A673 (cell line): ENCODE results near the gene NPPC. TPM values are rescaled to one million over a fixed set of nuclear protein-coding genes. Genes with fewer than 3 reads are reported as not detected.

Source experiments
- BruUV-seq: library from RNA; stranded (reverse); fragments of 400-500 nt; replicated peaks from 2 replicates; lab custom pipeline; 2021; lab: Mats Ljungman, UMichigan
- CTCF ChIA-PET: fragments of 300-600 bp; sonication (Branson Sonifier 250); formaldehyde crosslinking; loops from one replicate; lab custom pipeline; 2022; ENCODE audit warnings: antibody characterized with exemption; lab: Charles Lee
- POLR2A ChIA-PET: fragments of 300-600 bp; sonication (Branson Sonifier 250); formaldehyde crosslinking; loops from one replicate; lab custom pipeline; 2022; ENCODE audit warnings: antibody characterized with exemption; ENCODE audit not compliant: low non-redundant PET; lab: Charles Lee
- DNase-seq: peaks from one replicate; pipeline ENCODE4 v3.0.0-alpha.2; 2015; ENCODE audit warnings: low spot score
- H3K27ac ChIP-seq: fragments of 200-600 bp; sonication (generic); 2 replicates; pipeline ENCODE4 v1.5.1; 2016; ENCODE audit warnings: mixed run types, low read depth, mild to moderate bottlenecking, mixed read lengths, antibody characterized with exemption, low read length; ENCODE audit not compliant: poor library complexity, severe bottlenecking
- H3K27me3 ChIP-seq: fragments of 200-600 bp; sonication (generic); replicated peaks from 2 replicates; pipeline ENCODE4 v1.6.1; 2017; ENCODE audit warnings: mixed run types, low read depth, mild to moderate bottlenecking, mixed read lengths, antibody characterized with exemption, low read length; ENCODE audit not compliant: insufficient read depth, poor library complexity
- H3K36me3 ChIP-seq: fragments of 200-600 bp; sonication (generic); 2 replicates; pipeline ENCODE4 v1.6.1; 2016; ENCODE audit warnings: mixed run types, mild to moderate bottlenecking, mixed read lengths, antibody characterized with exemption, low read length; ENCODE audit not compliant: insufficient read depth, poor library complexity, severe bottlenecking
- H3K4me1 ChIP-seq: fragments of 200-600 bp; sonication (generic); 2 replicates; pipeline ENCODE4 v1.6.1; 2017; ENCODE audit warnings: mixed run types, mild to moderate bottlenecking, mixed read lengths, antibody characterized with exemption, low read length; ENCODE audit not compliant: insufficient read depth, poor library complexity, severe bottlenecking
- H3K4me3 ChIP-seq: fragments of 200-600 bp; sonication (generic); 2 replicates; pipeline ENCODE4 v1.5.1; 2016; ENCODE audit warnings: low read depth, mixed run types, mild to moderate bottlenecking, mixed read lengths, low read length; ENCODE audit not compliant: poor library complexity, severe bottlenecking
- H3K9me3 ChIP-seq: fragments of 200-600 bp; sonication (generic); 2 replicates; pipeline ENCODE4 v1.6.1; 2016; ENCODE audit warnings: mixed run types, low read depth, mild to moderate bottlenecking, mixed read lengths, antibody characterized with exemption, low read length; ENCODE audit not compliant: poor library complexity, severe bottlenecking
- EZH2 ChIP-seq: fragments of 200-600 bp; sonication (generic); IDR thresholded peaks from 2 replicates; pipeline ENCODE4 v1.6.1; 2017; ENCODE audit warnings: borderline replicate concordance, low read depth, mild to moderate bottlenecking, mixed read lengths, antibody characterized with exemption, low read length; ENCODE audit not compliant: poor library complexity, severe bottlenecking
- intact Hi-C: fragments of 100-400 bp; cut with micrococcal nuclease; formaldehyde crosslinking; loops from one replicate; pipeline ENCODE4 v1.10.0; 2022; ENCODE audit not compliant: unreplicated experiment
- total RNA-seq: library from RNA; stranded (reverse); gene quantifications from 2 replicates; pipeline ENCODE4 v1.2.3, GENCODE V29; 2021
- TF ChIP-seq, protein P1 (sequence below): fragments of 300-800, 200-600 bp; sonication (generic); conservative IDR thresholded peaks from 2 replicates; pipeline ENCODE4 v1.5.1; 2017; ENCODE audit warnings: low read depth, mild to moderate bottlenecking, antibody characterized with exemption, low read length, moderate library complexity, mixed read lengths

NPPC gene
- total RNA-seq, 1 experiment from 2014 or later, result not detected

DNA sequence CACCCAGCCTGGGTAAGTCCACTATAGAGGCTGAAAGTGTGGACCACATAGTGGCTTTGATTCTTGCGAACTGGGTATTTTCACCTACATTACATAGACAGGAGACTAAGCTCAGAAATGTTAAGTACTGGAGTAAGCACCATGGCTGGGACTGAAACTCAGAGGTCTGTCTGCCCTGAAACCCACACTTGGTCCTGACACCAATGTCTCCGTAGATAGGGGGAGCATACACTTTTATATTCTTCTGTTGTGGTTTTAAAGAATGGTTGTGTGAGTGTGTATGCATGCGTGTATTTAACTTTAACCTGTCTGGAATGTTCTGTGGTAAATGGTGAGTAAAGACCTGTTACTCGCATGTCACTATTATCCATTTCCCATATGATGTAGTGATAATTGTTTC lies 10.3 kb upstream of the NPPC start:
- no peak overlapping the region for H3K4me3 ChIP-seq
- ChIA-PET CTCF (no interaction called here), POLR2A (no interaction called here)
- H3K4me1 ChIP-seq, result no peaks in the 10 kb centered on the region
- TF ChIP-seq, protein P1, sequence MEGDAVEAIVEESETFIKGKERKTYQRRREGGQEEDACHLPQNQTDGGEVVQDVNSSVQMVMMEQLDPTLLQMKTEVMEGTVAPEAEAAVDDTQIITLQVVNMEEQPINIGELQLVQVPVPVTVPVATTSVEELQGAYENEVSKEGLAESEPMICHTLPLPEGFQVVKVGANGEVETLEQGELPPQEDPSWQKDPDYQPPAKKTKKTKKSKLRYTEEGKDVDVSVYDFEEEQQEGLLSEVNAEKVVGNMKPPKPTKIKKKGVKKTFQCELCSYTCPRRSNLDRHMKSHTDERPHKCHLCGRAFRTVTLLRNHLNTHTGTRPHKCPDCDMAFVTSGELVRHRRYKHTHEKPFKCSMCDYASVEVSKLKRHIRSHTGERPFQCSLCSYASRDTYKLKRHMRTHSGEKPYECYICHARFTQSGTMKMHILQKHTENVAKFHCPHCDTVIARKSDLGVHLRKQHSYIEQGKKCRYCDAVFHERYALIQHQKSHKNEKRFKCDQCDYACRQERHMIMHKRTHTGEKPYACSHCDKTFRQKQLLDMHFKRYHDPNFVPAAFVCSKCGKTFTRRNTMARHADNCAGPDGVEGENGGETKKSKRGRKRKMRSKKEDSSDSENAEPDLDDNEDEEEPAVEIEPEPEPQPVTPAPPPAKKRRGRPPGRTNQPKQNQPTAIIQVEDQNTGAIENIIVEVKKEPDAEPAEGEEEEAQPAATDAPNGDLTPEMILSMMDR, result no peak
- no peak for TF ChIP-seq EZH2
- no peaks in the 10 kb centered on the region for H3K36me3 ChIP-seq
- BruUV-seq, result no TSS peak
- no peaks in the 10 kb centered on the region for H3K27me3 ChIP-seq
- H3K9me3 ChIP-seq, result no peaks in the 10 kb centered on the region
- no peak overlapping the region for H3K27ac ChIP-seq
- intact Hi-C loops, result no loop called here
- no peak for DNase-seq

DNA sequence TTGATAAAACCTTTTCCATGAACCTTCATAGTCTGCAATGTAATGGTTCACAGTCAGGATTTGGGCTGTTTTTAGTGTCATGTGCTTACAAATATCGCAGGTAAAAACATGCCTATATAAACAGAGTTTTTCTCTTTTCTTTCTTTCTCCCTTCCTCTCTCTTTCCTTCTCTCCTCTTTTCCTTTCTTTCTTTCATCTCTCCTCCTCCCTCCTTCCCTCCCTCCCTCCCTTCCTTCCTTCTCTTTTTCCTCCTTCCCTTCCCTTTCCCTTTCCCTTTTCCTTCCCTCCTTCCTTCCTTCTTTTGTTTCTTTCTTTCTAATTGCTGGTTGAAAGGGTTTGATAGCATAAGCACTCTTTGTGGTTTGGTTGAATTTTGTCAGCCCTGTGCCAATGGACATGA lies 9.6 kb upstream of the NPPC start:
- no peak for TF ChIP-seq EZH2
- TF ChIP-seq, protein P1, result no peak
- intact Hi-C loops, result no loop called here
- Histone ChIP-seq H3K4me1 (no peaks in the 10 kb centered on the region), H3K27me3 (no peaks in the 10 kb centered on the region), H3K4me3 (no peak overlapping the region), H3K27ac (no peak overlapping the region), H3K9me3 (no peaks in the 10 kb centered on the region), H3K36me3 (no peaks in the 10 kb centered on the region)
- DNase-seq, result no peak
- CTCF ChIA-PET, result no interaction called here
- BruUV-seq, result no TSS peak
- POLR2A ChIA-PET, result no interaction called here

DNA sequence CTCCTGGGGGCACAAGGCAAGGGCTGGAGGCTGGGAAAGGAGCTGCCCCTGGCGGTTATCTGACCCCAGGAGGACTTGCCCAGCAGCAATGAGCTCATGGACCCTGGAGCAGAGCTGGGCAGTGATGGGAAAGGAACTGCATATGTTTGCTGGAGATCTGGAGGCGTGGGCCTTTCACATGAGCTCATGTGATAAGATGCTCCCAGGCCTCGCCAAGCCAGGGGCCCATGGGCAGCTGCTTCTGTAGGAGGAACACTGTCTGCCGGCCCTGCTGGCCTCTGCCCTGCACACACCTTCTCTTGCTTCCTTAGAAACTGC lies 9.0 kb upstream of the NPPC start:
- TF ChIP-seq, protein P1, result no peak
- TF ChIP-seq EZH2, result no peak
- H3K27me3 ChIP-seq, result no peaks in the 10 kb centered on the region
- intact Hi-C loops, result no loop called here
- no peaks in the 10 kb centered on the region for H3K4me1 ChIP-seq
- no peak for DNase-seq
- no peak overlapping the region for H3K27ac ChIP-seq
- BruUV-seq, result no TSS peak
- POLR2A ChIA-PET, result no interaction called here
- H3K4me3 ChIP-seq, result no peak overlapping the region
- CTCF ChIA-PET, result no interaction called here
- no peaks in the 10 kb centered on the region for H3K36me3 ChIP-seq
- H3K9me3 ChIP-seq, result no peaks in the 10 kb centered on the region
